ENCODE data around the gene RCVRN.

DNA sequence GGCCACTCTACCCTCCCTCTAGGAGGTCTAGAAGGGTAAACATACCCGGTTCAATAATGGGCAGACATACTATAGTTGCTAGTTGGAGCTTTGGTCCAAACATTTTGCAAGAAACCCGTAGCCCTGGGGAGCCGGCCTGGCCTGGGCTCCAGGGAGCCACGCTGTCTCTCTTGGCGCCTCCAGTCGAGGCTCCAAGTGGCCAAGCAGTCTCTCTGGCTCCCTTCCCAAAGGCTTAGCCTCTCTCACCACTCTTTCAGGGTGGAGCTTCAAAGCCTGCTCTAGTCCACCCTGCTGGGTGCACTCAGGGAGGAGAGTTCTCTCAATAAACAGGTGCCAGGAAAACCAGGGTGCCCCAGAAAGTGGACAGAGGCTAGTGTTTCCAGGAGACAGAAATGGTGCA lies 32.2 kb downstream of the RCVRN start:
- no peak for TF ChIP-seq EZH2phosphoT487 (IDR thresholded peaks at IDR 0.05; ENCODE audit: borderline replicate concordance, low read length)
- TF ChIP-seq, protein P1, sequence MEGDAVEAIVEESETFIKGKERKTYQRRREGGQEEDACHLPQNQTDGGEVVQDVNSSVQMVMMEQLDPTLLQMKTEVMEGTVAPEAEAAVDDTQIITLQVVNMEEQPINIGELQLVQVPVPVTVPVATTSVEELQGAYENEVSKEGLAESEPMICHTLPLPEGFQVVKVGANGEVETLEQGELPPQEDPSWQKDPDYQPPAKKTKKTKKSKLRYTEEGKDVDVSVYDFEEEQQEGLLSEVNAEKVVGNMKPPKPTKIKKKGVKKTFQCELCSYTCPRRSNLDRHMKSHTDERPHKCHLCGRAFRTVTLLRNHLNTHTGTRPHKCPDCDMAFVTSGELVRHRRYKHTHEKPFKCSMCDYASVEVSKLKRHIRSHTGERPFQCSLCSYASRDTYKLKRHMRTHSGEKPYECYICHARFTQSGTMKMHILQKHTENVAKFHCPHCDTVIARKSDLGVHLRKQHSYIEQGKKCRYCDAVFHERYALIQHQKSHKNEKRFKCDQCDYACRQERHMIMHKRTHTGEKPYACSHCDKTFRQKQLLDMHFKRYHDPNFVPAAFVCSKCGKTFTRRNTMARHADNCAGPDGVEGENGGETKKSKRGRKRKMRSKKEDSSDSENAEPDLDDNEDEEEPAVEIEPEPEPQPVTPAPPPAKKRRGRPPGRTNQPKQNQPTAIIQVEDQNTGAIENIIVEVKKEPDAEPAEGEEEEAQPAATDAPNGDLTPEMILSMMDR (conservative IDR thresholded peaks at IDR 0.05; ENCODE audit: low read depth, low read length): no peak
- no peak for TF ChIP-seq EZH2 (IDR thresholded peaks at IDR 0.05; ENCODE audit: low read length, unreplicated experiment)

Measured in PC-3 (cell line).